H1 (cell line): ENCODE results near the gene TAT. TPM values are rescaled to one million over a fixed set of nuclear protein-coding genes. Genes with fewer than 3 reads are reported as not detected.

ENCODE experiments used
- CTCF ChIA-PET: fragments of 300-600 bp; sonication (Branson Sonifier 250); formaldehyde crosslinking; loops from one replicate; lab custom pipeline; 2021; ENCODE audit not compliant: partially characterized antibody; lab: Charles Lee
- POLR2A ChIA-PET: fragments of 300-600 bp; sonication (Branson Sonifier 250); formaldehyde crosslinking; loops from one replicate; lab custom pipeline; 2021; ENCODE audit warnings: inconsistent platforms; ENCODE audit not compliant: partially characterized antibody; lab: Charles Lee
- DNase-seq, 2 experiments: peaks; one replicate each; pipeline versions ENCODE4 v3.0.0 to v3.0.0-alpha.2; 2010 to 2022; ENCODE audit warnings: low spot score in 2 of 2, low read depth in 1 of 2, mixed read lengths in 1 of 2
- FAIRE-seq: peaks from 2 replicates; lab custom pipeline; 2011; peaks lifted over from hg19 to GRCh38; lab: Jason Lieb, UNC
- H2AFZ ChIP-seq: 2 replicates; pipeline ENCODE4 v1.8.1; 2012; ENCODE audit warnings: low read length, inconsistent platforms
- H2AK5ac ChIP-seq: 2 replicates; pipeline ENCODE4 v1.6.1; 2013; ENCODE audit warnings: low read depth, low read length
- H2BK120ac ChIP-seq: replicated peaks from 2 replicates; pipeline ENCODE3; 2013; ENCODE audit warnings: low read depth, low read length, inconsistent platforms
- H2BK12ac ChIP-seq: 2 replicates; pipeline ENCODE4 v1.6.1; 2013; ENCODE audit warnings: low read depth, low read length
- H2BK15ac ChIP-seq: 2 replicates; pipeline ENCODE4 v1.6.1; 2013; ENCODE audit warnings: low read length
- H2BK20ac ChIP-seq: 2 replicates; pipeline ENCODE4 v1.6.1; 2013; ENCODE audit warnings: low read length
- H2BK5ac ChIP-seq: 2 replicates; pipeline ENCODE4 v1.6.1; 2013; ENCODE audit warnings: low read depth, low read length
- H3K14ac ChIP-seq: 2 replicates; pipeline ENCODE4 v1.6.1; 2013; ENCODE audit warnings: inconsistent platforms; ENCODE audit not compliant: insufficient read length
- H3K18ac ChIP-seq: 2 replicates; pipeline ENCODE4 v1.6.1; 2013; ENCODE audit warnings: low read length; ENCODE audit errors: extremely low read depth
- H3K23ac ChIP-seq: 2 replicates; pipeline ENCODE4 v1.6.1; 2013; ENCODE audit warnings: inconsistent platforms; ENCODE audit not compliant: insufficient read length
- H3K23me2 ChIP-seq: 2 replicates; pipeline ENCODE4 v1.6.1; 2013; ENCODE audit warnings: low read depth, low read length
- H3K27ac ChIP-seq: 2 replicates; pipeline ENCODE4 v1.6.1; 2011; ENCODE audit warnings: low read depth, low read length, inconsistent platforms
- H3K27me3 ChIP-seq, 4 experiments: replicated peaks in 1 of 4; 1 replicate in 1 of 4; 2 replicates in 3 of 4; pipeline versions ENCODE4 v1.6.1 to v1.8.1; 2011 to 2013; ENCODE audit warnings: low read length in 3 of 4, mild to moderate bottlenecking in 3 of 4, inconsistent platforms in 2 of 4, mixed read lengths in 2 of 4, moderate library complexity in 1 of 4; ENCODE audit not compliant: control insufficient read depth in 3 of 4, insufficient read depth in 3 of 4; ENCODE audit errors: extremely low read depth in 1 of 4
- H3K36me3 ChIP-seq, 4 experiments: 2 replicates each; pipeline versions ENCODE4 v1.6.1 to v1.8.1; 2011 to 2013; ENCODE audit warnings: mild to moderate bottlenecking in 4 of 4, low read length in 3 of 4, moderate library complexity in 2 of 4, control low read depth in 1 of 4, inconsistent platforms in 1 of 4; ENCODE audit not compliant: insufficient read depth in 4 of 4, control insufficient read depth in 2 of 4
- H3K4ac ChIP-seq: replicated peaks from 2 replicates; pipeline ENCODE3; 2013; ENCODE audit warnings: low read length, low read depth, mixed read lengths, inconsistent platforms; ENCODE audit not compliant: insufficient read length
- H3K4me1 ChIP-seq, 4 experiments: replicated peaks in 1 of 4; 1 replicate in 1 of 4; 2 replicates in 3 of 4; pipeline versions ENCODE4 v1.6.1 to v1.8.1; 2011 to 2013; ENCODE audit warnings: low read length in 3 of 4, inconsistent platforms in 2 of 4, mixed read lengths in 1 of 4; ENCODE audit not compliant: insufficient read depth in 4 of 4, control insufficient read depth in 3 of 4
- H3K4me2 ChIP-seq, 2 experiments: 2 replicates each; pipeline versions ENCODE4 v1.6.1 to v1.8.1; 2011 to 2013; ENCODE audit warnings: low read depth in 2 of 2, low read length in 2 of 2, control low read depth in 1 of 2, inconsistent platforms in 1 of 2, mild to moderate bottlenecking in 1 of 2; ENCODE audit not compliant: insufficient read depth in 1 of 2
- H3K4me3 ChIP-seq, 4 experiments: fragments of 200-600, 300-600 bp in 1 of 4; sonication (generic), shearing (Covaris generic), sonication (Bioruptor Twin) in 1 of 4; 2 replicates each; pipeline versions ENCODE4 v1.5.1 to v1.8.1; 2011 to 2016; ENCODE audit warnings: low read length in 4 of 4, low read depth in 3 of 4, control low read depth in 2 of 4, inconsistent platforms in 2 of 4, mild to moderate bottlenecking in 2 of 4, mixed read lengths in 1 of 4, moderate library complexity in 1 of 4; ENCODE audit not compliant: insufficient read depth in 2 of 4; ENCODE audit errors: extremely low read depth in 1 of 4
- H3K56ac ChIP-seq: replicated peaks from 2 replicates; pipeline ENCODE3; 2013; ENCODE audit warnings: low read depth, mild to moderate bottlenecking, mixed read lengths, low read length, inconsistent platforms; ENCODE audit not compliant: insufficient read length
- H3K79me1 ChIP-seq: 2 replicates; pipeline ENCODE4 v1.6.1; 2013; ENCODE audit warnings: low read depth, low read length, control low read depth
- H3K79me2 ChIP-seq, 2 experiments: 2 replicates each; pipeline versions ENCODE4 v1.6.1 to v1.8.1; 2012 to 2013; ENCODE audit warnings: low read length in 2 of 2, mild to moderate bottlenecking in 2 of 2, inconsistent platforms in 1 of 2; ENCODE audit not compliant: insufficient read depth in 2 of 2, control insufficient read depth in 1 of 2
- H3K9ac ChIP-seq, 4 experiments: replicated peaks in 1 of 4; 1 replicate in 1 of 4; 2 replicates in 3 of 4; pipeline versions ENCODE4 v1.6.1 to v1.8.1; 2011 to 2013; ENCODE audit warnings: low read depth in 3 of 4, low read length in 3 of 4, control low read depth in 2 of 4, mild to moderate bottlenecking in 2 of 4, moderate library complexity in 2 of 4, inconsistent platforms in 1 of 4; ENCODE audit errors: extremely low read depth in 1 of 4
- H3K9me3 ChIP-seq, 2 experiments: 2 replicates each; pipeline versions ENCODE4 v1.6.1 to v1.8.1; 2012 to 2013; ENCODE audit warnings: mild to moderate bottlenecking in 2 of 2, moderate library complexity in 2 of 2, control low read depth in 1 of 2, inconsistent platforms in 1 of 2, low read depth in 1 of 2, low read length in 1 of 2, mixed read lengths in 1 of 2; ENCODE audit not compliant: insufficient read depth in 2 of 2
- H4K20me1 ChIP-seq, 2 experiments: replicated peaks in 1 of 2; 2 replicates each; pipeline versions ENCODE3 to v1.8.1; 2011 to 2013; ENCODE audit warnings: inconsistent platforms in 2 of 2, low read length in 2 of 2, mild to moderate bottlenecking in 1 of 2; ENCODE audit not compliant: insufficient read depth in 2 of 2, control insufficient read depth in 1 of 2
- H4K5ac ChIP-seq: 2 replicates; pipeline ENCODE4 v1.6.1; 2013; ENCODE audit warnings: low read length, low read depth, mixed read lengths, inconsistent platforms; ENCODE audit not compliant: insufficient read length
- H4K8ac ChIP-seq: 2 replicates; pipeline ENCODE4 v1.8.0; 2013; ENCODE audit warnings: mild to moderate bottlenecking, moderate library complexity, low read length, inconsistent platforms; ENCODE audit not compliant: insufficient read depth; ENCODE audit errors: extremely low read depth
- H4K91ac ChIP-seq: replicated peaks from 2 replicates; pipeline ENCODE3; 2013; ENCODE audit warnings: low read length, mixed read lengths, inconsistent platforms; ENCODE audit not compliant: insufficient read length
- EGR1 ChIP-seq: IDR thresholded peaks from 2 replicates; pipeline ENCODE4 v1.6.1; 2011; ENCODE audit warnings: low read depth, low read length, borderline replicate concordance
- POLR2A ChIP-seq, 2 experiments: IDR thresholded peaks; 1 replicate in 1 of 2; 2 replicates in 1 of 2; pipeline ENCODE4 v1.6.1; 2011; ENCODE audit warnings: low read depth in 2 of 2, low read length in 2 of 2, mild to moderate bottlenecking in 2 of 2; ENCODE audit errors: control extremely low read depth in 1 of 2
- RAD21 ChIP-seq, 2 experiments: IDR thresholded peaks in 1 of 2; conservative IDR thresholded peaks in 1 of 2; 2 replicates each; pipeline ENCODE4 v1.6.1; 2011; ENCODE audit warnings: low read depth in 2 of 2, low read length in 2 of 2, improper control_type of control experiment in 1 of 2, inconsistent platforms in 1 of 2, mild to moderate bottlenecking in 1 of 2, moderate library complexity in 1 of 2
- TAF1 ChIP-seq: IDR thresholded peaks from 2 replicates; pipeline ENCODE4 v1.6.1; 2011; ENCODE audit warnings: mild to moderate bottlenecking, low read depth, low read length
- TEAD4 ChIP-seq: IDR thresholded peaks from 2 replicates; pipeline ENCODE4 v1.6.1; 2012; ENCODE audit warnings: low read depth, low read length, inconsistent platforms, mixed read lengths
- WGBS, 2 experiments: shearing (Covaris generic) in 1 of 2; methylation state at CpG; one replicate each; pipeline versions ENCODE4 v1.1.6 to v1.1.7; 2013 to 2015; ENCODE audit warnings: low lambda C conversion rate in 2 of 2, mixed read lengths in 2 of 2, inconsistent platforms in 1 of 2, low coverage in 1 of 2, missing lambda C conversion rate in 1 of 2; ENCODE audit not compliant: insufficient replicate concordance in 2 of 2, insufficient coverage in 1 of 2, insufficient read length in 1 of 2; ENCODE audit errors: extremely low coverage in 1 of 2, missing lambda C conversion rate in 1 of 2; 5-methylcytosine and 5-hydroxymethylcytosine counted together
- polyA plus RNA-seq, 7 experiments: library from polyadenylated mRNA; depleted of rRNA in 3 of 7; stranded (reverse) in 5 of 7; unstranded in 2 of 7; fragments of >200 nt in 5 of 7; fragments of 200-250 nt in 2 of 7; gene quantifications; 1 replicate in 5 of 7; 2 replicates in 1 of 7; 4 replicates in 1 of 7; pipeline versions ENCODE4 v1.2.1 to v1.2.3, GENCODE V29; 2011 to 2013; ENCODE audit warnings: missing spikeins in 2 of 7, mixed read lengths in 2 of 7
- total RNA-seq: library from RNA; stranded (reverse); fragmentation: NEBNext Ultra II Directional; extraction: Animal tissue kit (Norgen Biotek cat#: 25700); gene quantifications from 2 replicates; pipeline ENCODE4 v1.2.1, GENCODE V29; 2021
- TF ChIP-seq, protein P1 (sequence below), 3 experiments: IDR thresholded peaks; 1 replicate in 2 of 3; 2 replicates in 1 of 3; pipeline versions ENCODE4 v1.5.1 to v1.6.1; 2011; ENCODE audit warnings: low read length in 3 of 3, mild to moderate bottlenecking in 3 of 3, inconsistent platforms in 2 of 3, low read depth in 1 of 3, moderate library complexity in 1 of 3; ENCODE audit not compliant: insufficient read depth in 1 of 3; ENCODE audit errors: control extremely low read depth in 1 of 3

The TAT gene
- total and polyA plus RNA-seq, 2 of the 8 experiments (the other 6 are each of a cell fraction or from before 2014, with no cell fraction given), result 0.03 TPM; not detected in 1

DNA sequence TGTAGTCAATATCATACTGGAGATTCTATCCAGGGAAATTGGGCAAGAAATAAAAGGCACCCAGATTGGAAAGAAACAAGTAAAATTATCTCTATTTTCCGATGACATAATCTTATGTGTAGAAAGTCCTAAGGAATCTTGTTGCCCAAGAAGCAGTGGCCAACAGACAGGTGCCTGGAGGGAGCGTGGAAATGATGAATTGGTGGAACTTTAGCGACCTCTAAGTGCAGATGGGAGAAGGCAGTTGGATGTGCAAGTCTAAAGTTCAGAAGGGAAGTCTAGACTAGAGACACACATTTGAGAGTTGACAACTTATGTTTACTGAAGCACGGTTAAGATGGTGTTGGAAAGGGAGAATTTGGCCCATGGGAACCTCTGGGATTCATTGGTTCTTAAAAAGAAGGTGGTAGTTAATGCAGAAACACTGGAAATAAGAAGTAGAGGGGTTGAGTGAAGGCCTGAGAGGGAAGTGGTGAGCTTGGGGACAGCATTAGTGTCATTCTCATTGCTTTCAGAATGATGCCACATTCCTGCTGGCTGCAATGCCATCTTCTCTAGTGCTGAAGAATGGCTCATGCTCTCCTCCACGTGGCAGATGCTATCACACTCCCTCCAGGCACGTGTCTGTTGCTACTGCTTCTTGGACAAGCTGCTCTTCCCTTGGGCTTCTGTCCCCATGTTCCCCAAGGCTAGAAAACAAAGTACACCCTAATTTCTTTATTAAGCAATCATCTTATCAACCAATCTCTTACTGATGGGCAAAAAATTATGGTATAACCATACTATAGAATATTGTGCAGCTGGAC is 24.0 kb downstream of the TAT start:
- Histone ChIP-seq H3K79me1 (no peaks in the 10 kb centered on the region), H4K20me1 (no peaks in the 10 kb centered on the region), H3K23ac (no peak overlapping the region), H2BK120ac (no peak overlapping the region), H3K4me1 (no peaks in the 10 kb centered on the region), H3K14ac (no peak overlapping the region), H3K4me3 (no peak overlapping the region), H4K91ac (no peak overlapping the region), H3K9me3 (no peaks in the 10 kb centered on the region), H2AFZ (no peak overlapping the region), H3K4ac (no peak overlapping the region), H2BK5ac (no peak overlapping the region), H3K23me2 (no peaks in the 10 kb centered on the region), H3K27me3 (no peaks in the 10 kb centered on the region), H3K9ac (no peak overlapping the region), H3K79me2 (no peaks in the 10 kb centered on the region), H4K8ac (no peak overlapping the region), H2BK15ac (no peak overlapping the region), H3K27ac (no peak overlapping the region), H3K18ac (no peak overlapping the region), H3K36me3 (no peaks in the 10 kb centered on the region), H2AK5ac (no peak overlapping the region), H2BK20ac (no peak overlapping the region), H3K56ac (no peak overlapping the region), H3K4me2 (no peak overlapping the region), H4K5ac (no peak overlapping the region), H2BK12ac (no peak overlapping the region)
- TF ChIP-seq, protein P1, sequence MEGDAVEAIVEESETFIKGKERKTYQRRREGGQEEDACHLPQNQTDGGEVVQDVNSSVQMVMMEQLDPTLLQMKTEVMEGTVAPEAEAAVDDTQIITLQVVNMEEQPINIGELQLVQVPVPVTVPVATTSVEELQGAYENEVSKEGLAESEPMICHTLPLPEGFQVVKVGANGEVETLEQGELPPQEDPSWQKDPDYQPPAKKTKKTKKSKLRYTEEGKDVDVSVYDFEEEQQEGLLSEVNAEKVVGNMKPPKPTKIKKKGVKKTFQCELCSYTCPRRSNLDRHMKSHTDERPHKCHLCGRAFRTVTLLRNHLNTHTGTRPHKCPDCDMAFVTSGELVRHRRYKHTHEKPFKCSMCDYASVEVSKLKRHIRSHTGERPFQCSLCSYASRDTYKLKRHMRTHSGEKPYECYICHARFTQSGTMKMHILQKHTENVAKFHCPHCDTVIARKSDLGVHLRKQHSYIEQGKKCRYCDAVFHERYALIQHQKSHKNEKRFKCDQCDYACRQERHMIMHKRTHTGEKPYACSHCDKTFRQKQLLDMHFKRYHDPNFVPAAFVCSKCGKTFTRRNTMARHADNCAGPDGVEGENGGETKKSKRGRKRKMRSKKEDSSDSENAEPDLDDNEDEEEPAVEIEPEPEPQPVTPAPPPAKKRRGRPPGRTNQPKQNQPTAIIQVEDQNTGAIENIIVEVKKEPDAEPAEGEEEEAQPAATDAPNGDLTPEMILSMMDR (IDR thresholded peaks at IDR 0.05; ENCODE audit: control extremely low read depth in 1 of 3, insufficient read depth in 1 of 3, low read depth in 1 of 3, low read length in 3 of 3), result peak; percentile 5 to 64 (median 57)
- no peak for TF ChIP-seq POLR2A (IDR thresholded peaks at IDR 0.05; ENCODE audit: control extremely low read depth in 1 of 2, low read depth in 2 of 2, low read length in 2 of 2)
- no peak for TF ChIP-seq EGR1
- no peak for TF ChIP-seq TEAD4
- TF ChIP-seq TAF1, result no peak
- peak; percentile 62 to 72 for TF ChIP-seq RAD21 (IDR thresholded peaks at IDR 0.05 in 1 of 2, conservative IDR thresholded peaks at IDR 0.05 in 1 of 2; ENCODE audit: low read depth in 2 of 2, low read length in 2 of 2)
- WGBS, 2 experiments, result 45% methylated on average over 6 of the region's 6 CpGs; no CpG with 5 or more reads in 1 of the 2 experiments
- POLR2A ChIA-PET, result interaction anchor here (1.2 kb wide), 1 partner anchor 10 kb away, joined by 5 read pairs; no protein-coding TSS in a partner anchor
- FAIRE-seq, result peak; percentile 58
- CTCF ChIA-PET, result interaction anchor here (0.8 to 4.4 kb wide), 19 partner anchors 9 to 243 kb away, joined by 3 to 29 read pairs (median 4); partner anchors contain the start of genes TAT and ZNF19
- DNase-seq, result no peak
